ENCODE results near the gene PARP12. TPM values are rescaled to one million over a fixed set of nuclear protein-coding genes. Genes with fewer than 3 reads are reported as not detected.

Gene PARP12
- total RNA-seq, 1 donor from 2014 or later = 6.8 TPM

- no peak overlapping the region for H3K9ac ChIP-seq
Measured at GRCh38 chr7:139994356-139994755, 68.4 kb downstream of the PARP12 start.

GRCh38 chr7:139993592-139993991 is 69.2 kb downstream of the PARP12 start:
- TF ChIP-seq EZH2 (IDR thresholded peaks at IDR 0.05) (no peak), CTCF (IDR thresholded peaks at IDR 0.05) (no peak), EZH2phosphoT487 (IDR thresholded peaks at IDR 0.05) (no peak)
- Mint-ChIP-seq H3K27me3 (ENCODE audit: insufficient read depth, low read depth) (peaks cover 10% of the 10 kb centered on the region), H3K27ac (no peak overlapping the region), H3K36me3 (no peaks in the 10 kb centered on the region), H3K9me3 (no peaks in the 10 kb centered on the region), H3K4me3 (no peak overlapping the region), H3K4me1 (peaks cover 31% of the 10 kb centered on the region)
- DNase-seq (ENCODE audit: low spot score) = no peak
- H3F3A ChIP-seq (ENCODE audit: low read depth) = no peaks in the 10 kb centered on the region
- H3K4me1 ChIP-seq = peaks cover 16% of the 10 kb centered on the region
- H3K27me3 ChIP-seq = no peaks in the 10 kb centered on the region
- H3K4me3 ChIP-seq = no peak overlapping the region
- no peak overlapping the region for H3K9ac ChIP-seq
- no peaks in the 10 kb centered on the region for H3K36me3 ChIP-seq
- no peak overlapping the region for H2AFZ ChIP-seq (replicated peaks)
- H3K4me2 ChIP-seq = no peak overlapping the region
- H3K27ac ChIP-seq = no peak overlapping the region
- no peaks in the 10 kb centered on the region for H3K79me2 ChIP-seq (ENCODE audit: low read depth)
- no peaks in the 10 kb centered on the region for H4K20me1 ChIP-seq (ENCODE audit: low read depth)
- H3K9me3 ChIP-seq (ENCODE audit: low read depth) = no peaks in the 10 kb centered on the region

More at GRCh38 chr7:139994356-139994755, 68.4 kb downstream of the PARP12 start:
- Mint-ChIP-seq H3K27ac (no peak overlapping the region), H3K27me3 (ENCODE audit: insufficient read depth, low read depth) (peaks cover 10% of the 10 kb centered on the region), H3K4me1 (peaks cover 31% of the 10 kb centered on the region), H3K4me3 (no peak overlapping the region), H3K9me3 (no peaks in the 10 kb centered on the region), H3K36me3 (no peaks in the 10 kb centered on the region)
- H3K4me2 ChIP-seq = no peak overlapping the region
- H3K4me1 ChIP-seq = peaks cover 16% of the 10 kb centered on the region
- no peaks in the 10 kb centered on the region for H4K20me1 ChIP-seq (ENCODE audit: low read depth)
- H3K4me3 ChIP-seq = no peak overlapping the region
- no peaks in the 10 kb centered on the region for H3K27me3 ChIP-seq
- H3K9me3 ChIP-seq (ENCODE audit: low read depth) = no peaks in the 10 kb centered on the region
- TF ChIP-seq CTCF (IDR thresholded peaks at IDR 0.05) = no peak
- TF ChIP-seq EZH2phosphoT487 (IDR thresholded peaks at IDR 0.05) = no peak
- TF ChIP-seq EZH2 (IDR thresholded peaks at IDR 0.05) = no peak
- no peak overlapping the region for H3K27ac ChIP-seq
- DNase-seq (ENCODE audit: low spot score) = no peak
- H3F3A ChIP-seq (ENCODE audit: low read depth) = no peaks in the 10 kb centered on the region
- no peaks in the 10 kb centered on the region for H3K36me3 ChIP-seq
- H3K79me2 ChIP-seq (ENCODE audit: low read depth) = no peaks in the 10 kb centered on the region
- H2AFZ ChIP-seq (replicated peaks) = no peak overlapping the region

- no peaks in the 10 kb centered on the region for H4K20me1 ChIP-seq (ENCODE audit: low read depth)
- H3K27me3 ChIP-seq = no peaks in the 10 kb centered on the region
- H3K27ac ChIP-seq = no peak overlapping the region
- TF ChIP-seq CTCF (IDR thresholded peaks at IDR 0.05) (no peak), EZH2 (IDR thresholded peaks at IDR 0.05) (no peak), EZH2phosphoT487 (IDR thresholded peaks at IDR 0.05) (no peak)
- peaks cover 16% of the 10 kb centered on the region for H3K4me1 ChIP-seq
- H3K4me1 Mint-ChIP-seq = peaks cover 31% of the 10 kb centered on the region
- H3K4me2 ChIP-seq = no peak overlapping the region
- no peaks in the 10 kb centered on the region for H3K36me3 Mint-ChIP-seq
- no peaks in the 10 kb centered on the region for H3K79me2 ChIP-seq (ENCODE audit: low read depth)
- DNase-seq (ENCODE audit: low spot score) = no peak
- H3K9me3 Mint-ChIP-seq = no peaks in the 10 kb centered on the region
- H2AFZ ChIP-seq (replicated peaks) = no peak overlapping the region
- H3K9ac ChIP-seq = no peak overlapping the region
- H3K4me3 Mint-ChIP-seq = no peak overlapping the region
- H3K4me3 ChIP-seq = no peak overlapping the region
- peaks cover 10% of the 10 kb centered on the region for H3K27me3 Mint-ChIP-seq (ENCODE audit: insufficient read depth, low read depth)
- no peak overlapping the region for H3K27ac Mint-ChIP-seq
- H3K9me3 ChIP-seq (ENCODE audit: low read depth) = no peaks in the 10 kb centered on the region
- no peaks in the 10 kb centered on the region for H3K36me3 ChIP-seq
- H3F3A ChIP-seq (ENCODE audit: low read depth) = no peaks in the 10 kb centered on the region
Measured at GRCh38 chr7:139993169-139993568, 69.6 kb downstream of the PARP12 start.

Data from neural progenitor cell (in vitro differentiated cells).